Embryonic facial prominence (tissue), 1 donor: ENCODE results near the gene KCNK4.

ENCODE experiments used
- DNase-seq: peaks from one replicate; pipeline ENCODE4 v3.0.0-alpha.2; 2016; ENCODE audit errors: extremely low spot score

KCNK4 gene

DNA sequence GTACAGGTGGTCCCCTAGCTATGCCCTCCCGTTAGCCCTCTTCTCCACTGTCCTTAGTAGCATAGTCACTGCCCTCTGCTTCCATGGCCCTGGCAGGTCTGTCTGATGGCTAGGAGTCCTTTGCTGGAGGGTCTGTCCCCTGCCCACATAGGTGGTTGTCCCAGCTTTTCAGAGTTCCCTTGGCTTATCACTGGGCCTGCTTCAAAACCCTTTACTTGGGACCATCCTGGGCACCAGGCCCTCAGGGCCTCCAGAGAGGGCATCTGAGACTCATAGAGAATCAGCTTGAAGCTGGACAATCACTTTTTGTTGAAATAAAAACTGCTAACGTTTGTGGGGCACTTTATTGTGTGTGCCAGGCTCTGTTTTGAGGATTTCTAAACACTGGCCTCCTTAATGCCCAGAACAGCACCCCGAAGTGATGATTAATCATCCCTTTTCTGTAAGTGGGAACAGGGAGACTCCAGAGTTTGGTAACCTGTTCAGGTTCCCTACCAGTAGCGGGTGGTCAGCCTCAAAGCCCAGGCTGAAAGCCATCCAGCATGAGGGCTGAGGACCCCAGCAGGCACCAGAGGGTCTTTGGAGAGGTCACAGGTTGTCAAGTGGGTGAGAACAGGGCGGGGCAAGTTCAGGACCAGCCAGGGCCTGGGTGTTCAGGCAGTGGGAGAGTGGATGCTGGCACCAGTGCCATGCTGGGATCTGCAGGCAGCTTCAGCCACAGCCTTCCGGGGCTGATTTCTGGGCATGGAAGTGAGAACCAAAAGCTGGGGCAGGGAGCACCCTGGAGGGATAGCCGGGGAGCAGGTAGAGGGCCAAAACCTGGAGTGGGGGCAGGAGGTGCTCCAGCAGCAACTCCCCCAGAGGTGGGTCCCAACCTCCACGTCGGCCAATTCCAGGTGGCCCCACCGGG is 495 bp upstream of the KCNK4 start:
- no peak for DNase-seq

DNA sequence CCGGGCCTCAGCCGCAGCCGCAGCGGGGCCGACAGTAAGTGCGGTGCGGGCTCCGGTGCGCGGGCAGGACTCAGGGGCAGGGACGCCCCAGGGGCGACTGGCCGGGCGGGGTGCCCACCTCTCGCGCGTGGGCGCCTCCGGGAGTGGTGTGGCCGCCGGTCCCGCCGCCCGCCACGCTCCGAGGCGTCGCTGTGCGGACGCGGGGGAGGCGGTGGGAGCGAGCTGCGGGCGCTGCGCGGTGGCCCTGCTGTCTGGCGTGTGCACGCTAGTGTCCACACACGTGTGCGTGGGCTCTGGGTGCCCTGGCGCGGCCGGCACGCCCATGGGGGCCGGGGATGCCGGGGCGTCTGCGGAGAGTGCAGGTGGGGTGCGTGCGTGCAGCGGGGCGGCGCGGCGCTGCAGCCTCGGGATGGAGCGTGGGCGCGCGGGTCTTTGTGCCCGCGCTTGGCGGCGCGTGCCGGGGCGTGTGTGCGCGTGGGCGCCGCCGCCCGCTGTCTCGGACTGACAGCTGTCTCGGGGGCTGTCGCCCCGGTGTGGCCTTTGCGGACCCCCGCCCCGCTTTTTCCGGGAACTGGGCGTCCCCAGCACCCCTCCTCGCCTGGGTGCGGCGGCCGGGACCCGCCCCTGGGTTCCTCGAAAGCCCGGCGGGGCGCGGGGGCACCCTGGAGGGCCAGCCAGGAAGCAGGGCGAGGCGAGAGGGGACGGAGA is 804 bp downstream of the KCNK4 start:
- no peak for DNase-seq

DNA sequence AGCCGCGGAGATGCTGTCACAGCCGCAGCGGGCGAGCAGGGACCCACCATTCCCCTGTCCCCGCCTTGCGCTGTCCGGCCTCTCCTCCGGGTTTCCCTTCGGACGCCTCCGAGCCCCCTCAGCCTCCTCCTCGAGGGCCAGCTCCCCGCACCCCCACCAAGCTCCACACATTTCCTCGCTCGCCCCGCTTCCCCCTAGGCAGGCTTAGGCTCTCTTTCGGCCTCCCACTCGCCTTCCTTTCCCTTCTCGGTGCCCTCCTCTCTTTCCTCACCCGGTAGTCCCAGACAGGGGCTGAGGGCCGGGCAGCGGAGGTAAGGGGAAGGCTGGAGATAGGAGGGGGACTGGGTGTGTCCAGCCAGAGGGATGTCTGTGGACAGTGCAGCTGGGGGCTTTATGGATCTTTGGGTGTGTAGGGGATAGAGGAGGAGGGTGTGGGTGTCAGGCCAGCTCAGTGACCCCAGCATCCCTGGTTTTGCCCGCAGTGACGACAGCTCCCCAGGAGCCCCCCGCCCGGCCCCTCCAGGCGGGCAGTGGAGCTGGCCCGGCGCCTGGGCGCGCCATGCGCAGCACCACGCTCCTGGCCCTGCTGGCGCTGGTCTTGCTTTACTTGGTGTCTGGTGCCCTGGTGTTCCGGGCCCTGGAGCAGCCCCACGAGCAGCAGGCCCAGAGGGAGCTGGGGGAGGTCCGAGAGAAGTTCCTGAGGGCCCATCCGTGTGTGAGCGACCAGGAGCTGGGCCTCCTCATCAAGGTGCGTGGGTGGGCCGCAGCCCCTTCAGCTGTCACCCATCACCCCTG is 1.6 kb downstream of the KCNK4 start:
- DNase-seq: no peak

DNA sequence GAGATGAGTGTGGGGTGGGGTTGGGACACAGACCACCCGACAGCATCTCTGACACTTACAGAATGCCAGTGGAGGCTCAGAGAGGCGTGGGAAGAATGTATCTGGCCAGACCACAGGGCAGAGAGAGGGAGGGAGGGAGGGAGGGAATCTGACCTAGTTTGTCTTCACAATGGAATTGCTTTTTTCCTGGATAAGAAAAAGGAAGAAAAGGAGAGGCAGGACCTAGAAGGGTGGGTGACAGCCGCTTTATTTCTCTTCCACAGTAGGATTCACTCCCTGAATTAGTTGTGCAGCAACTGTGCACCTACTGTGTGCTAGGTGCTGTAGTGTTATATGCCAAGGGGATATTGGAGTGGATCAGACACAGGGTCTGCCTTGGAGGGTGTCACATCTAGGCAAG is 3.7 kb downstream of the KCNK4 start:
- DNase-seq: no peak

DNA sequence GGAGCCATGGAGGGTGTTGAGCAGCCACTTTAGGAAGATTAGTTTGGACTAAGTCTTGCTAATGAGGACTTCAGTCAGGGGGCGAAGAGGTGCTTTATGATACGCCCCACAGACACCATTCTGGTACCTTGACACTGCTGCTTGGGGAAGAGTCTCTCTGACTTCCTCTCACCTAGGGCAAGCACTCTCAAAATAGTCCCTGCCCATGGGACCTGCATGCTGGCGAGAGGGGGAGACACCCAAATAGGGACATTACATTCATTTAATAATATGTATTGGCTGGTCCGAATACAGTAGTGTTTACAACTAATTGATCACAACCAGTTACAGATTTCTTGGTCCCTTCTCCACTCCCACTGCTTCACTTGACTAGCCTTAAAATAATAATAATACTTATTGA is 4.7 kb downstream of the KCNK4 start:
- DNase-seq: no peak

DNA sequence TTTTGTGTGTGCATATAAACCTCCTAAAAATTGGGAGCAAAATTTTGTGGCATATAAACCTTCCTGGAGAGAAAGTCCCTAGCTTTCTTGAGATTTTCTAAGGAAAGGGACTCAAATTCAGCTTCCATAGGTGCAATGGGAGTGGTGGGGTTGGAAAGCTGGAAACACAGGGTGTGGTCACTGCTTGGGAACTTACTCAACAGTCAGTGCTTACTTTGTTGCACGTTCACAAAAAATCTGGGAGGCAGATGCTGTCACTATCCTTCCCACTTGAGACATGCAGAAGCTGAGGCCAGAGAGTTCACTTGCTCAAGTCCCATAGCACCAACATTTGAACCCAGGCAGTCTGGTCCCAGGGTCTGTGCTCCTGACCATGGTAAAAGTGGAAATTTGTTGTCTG is 5.1 kb downstream of the KCNK4 start:
- DNase-seq: no peak

DNA sequence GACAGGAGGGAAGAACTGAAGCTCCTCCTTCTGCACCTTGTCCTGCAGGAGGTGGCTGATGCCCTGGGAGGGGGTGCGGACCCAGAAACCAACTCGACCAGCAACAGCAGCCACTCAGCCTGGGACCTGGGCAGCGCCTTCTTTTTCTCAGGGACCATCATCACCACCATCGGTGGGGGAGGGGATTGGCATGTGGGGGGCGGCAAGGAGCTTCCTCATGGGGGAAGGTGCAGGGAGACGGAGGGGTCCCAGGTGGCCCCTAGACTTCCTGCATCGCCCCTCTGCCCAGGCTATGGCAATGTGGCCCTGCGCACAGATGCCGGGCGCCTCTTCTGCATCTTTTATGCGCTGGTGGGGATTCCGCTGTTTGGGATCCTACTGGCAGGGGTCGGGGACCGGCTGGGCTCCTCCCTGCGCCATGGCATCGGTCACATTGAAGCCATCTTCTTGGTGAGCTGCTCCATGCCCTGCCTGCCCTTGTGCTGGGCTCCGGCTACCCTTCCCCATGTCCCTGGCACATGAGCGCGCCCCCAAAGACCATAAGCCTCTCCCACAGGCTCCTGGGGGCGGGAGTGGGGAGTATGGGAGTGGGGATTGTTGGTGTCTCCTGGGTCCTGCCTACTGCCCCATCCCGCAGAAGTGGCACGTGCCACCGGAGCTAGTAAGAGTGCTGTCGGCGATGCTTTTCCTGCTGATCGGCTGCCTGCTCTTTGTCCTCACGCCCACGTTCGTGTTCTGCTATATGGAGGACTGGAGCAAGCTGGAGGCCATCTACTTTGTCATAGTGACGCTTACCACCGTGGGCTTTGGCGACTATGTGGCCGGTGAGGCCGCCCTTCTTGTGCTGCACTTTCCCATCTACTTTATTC is 6.0 kb downstream of the KCNK4 start:
- no peak for DNase-seq

DNA sequence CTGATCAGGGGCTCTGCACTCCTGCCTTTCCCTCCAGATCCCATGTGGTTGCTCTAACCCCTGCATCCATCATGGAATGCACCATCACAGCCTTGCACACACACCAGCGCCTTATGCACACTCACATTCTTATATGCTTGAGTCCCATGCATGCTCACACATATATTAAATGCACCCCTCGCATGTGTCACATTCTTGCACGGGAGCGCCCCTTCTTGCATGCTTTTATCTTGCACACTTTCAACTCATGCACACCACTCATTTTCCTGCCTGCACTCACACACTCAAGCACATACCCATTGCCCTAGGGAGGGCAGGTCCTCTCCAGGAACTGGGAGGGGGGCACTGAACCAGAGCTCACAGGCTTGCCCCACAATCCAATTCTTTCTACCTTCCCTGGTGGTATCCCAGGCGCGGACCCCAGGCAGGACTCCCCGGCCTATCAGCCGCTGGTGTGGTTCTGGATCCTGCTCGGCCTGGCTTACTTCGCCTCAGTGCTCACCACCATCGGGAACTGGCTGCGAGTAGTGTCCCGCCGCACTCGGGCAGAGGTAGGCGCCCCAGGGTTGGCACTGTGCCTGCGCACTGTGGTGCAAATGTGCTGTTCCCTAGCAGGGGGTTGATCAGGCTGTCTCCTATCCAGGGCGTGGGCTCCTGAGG is 6.7 kb downstream of the KCNK4 start:
- DNase-seq: no peak

DNA sequence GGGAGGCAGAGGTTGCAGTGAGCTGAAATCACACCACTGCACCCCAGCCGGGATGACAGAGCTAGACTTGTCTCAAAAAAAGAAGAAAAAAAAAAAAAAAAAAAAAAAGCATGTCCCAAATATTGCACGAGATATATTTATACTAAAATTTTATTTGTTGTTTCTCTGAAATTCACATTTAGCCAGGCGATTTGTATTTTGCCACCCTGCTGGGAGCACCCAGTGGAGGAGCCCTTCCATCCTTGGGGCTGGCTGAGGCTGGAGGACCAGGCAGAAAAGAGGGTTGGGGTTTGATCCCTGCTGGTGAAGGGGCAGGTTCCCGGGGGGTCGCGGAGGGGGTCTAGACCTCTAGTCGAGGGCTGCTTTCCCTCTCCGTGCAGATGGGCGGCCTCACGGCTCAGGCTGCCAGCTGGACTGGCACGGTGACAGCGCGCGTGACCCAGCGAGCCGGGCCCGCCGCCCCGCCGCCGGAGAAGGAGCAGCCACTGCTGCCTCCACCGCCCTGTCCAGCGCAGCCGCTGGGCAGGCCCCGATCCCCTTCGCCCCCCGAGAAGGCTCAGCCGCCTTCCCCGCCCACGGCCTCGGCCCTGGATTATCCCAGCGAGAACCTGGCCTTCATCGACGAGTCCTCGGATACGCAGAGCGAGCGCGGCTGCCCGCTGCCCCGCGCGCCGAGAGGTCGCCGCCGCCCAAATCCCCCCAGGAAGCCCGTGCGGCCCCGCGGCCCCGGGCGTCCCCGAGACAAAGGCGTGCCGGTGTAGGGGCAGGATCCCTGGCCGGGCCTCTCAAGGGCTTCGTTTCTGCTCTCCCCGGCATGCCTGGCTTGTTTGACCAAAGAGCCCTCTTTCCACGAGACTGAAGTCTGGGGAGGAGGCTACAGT is 8.1 kb downstream of the KCNK4 start:
- no peak for DNase-seq

DNA sequence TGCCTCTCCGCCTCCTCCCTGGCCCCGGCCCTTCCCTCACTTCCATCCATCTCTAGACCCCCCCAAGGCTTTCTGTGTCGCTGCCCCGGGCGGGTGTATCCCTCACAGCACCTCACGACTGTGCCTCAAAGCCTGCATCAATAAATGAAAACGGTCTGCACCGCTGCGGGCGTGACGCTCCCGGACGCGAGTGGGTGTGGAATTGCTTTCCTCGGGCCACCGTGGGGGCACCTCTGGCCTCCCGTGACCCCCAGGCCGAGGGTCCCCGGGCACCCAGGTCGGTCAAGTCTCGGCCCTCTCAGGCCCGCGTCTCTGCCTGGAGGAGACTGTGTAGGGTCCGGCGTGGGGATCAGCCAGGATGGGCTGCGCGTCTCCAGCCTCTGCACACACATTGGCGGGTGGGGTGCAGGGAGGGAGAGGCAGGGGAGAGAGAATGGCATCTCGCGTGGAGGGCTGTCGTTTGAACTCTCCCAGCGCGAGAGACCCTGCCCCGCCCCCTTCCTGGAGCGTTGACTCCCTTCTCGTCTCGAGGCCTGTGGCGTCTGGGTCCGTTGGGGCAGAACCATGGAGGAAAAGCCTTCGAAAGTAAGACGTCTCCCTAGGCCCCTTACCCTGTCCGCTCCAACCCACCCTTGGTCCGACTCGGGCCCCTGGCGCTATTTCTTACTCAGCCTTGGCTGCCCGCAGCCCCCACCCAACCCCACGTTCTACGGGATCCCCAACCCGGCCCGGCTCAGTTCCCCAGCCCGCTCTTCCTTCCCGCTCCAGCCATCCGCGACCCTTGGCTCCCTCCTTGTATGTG is 8.9 kb downstream of the KCNK4 start, which contains the start of gene CATSPERZ:
Gene CATSPERZ (plus strand): TSS at position 512 of the 802 bp plus-strand sequence. CDS start 53 bp downstream, at position 565.
- DNase-seq: no peak

DNA sequence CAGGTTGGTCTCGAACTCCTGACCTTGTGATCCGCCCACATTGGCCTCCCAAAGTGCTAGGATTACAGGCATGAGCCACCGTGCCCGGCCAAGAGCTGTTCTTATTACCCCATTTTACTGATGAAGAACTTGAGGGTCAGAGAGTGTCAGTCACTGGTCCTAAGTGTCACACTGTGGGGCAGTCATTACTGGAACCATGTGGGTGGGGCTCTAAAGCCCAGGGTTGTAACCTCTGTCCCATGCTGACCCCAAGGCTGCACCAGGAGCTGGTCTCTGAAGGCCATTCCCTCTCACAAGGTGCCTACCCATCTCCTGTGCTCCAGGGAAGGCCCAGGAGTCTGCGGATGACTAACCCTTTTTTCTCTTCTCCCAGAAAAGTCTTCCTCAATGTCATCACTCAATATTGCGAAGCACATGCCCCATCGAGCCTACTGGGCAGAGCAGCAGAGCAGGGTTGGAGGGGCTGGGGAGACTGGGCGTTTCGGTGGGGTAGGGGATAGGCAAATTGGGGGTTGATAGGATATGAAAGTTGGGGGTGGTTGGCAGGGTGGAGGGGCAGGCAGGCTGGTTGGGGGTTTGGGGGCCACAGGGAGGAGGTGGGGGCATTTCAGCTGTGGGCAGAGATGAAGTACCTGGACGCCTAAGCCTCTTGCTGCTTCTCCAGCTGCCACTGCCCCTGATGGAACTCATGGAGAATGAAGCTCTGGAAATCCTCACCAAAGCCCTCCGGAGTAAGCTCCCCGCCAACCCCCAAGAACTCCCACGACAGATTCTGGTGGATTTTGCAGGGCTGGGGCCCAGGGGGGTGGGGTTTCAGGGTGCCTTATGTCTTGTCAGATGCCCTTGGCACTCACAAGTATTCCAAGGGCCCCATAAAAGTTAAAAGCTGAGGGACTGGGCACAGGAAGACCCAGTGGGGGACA is 12.3 kb downstream of the KCNK4 start:
- no peak for DNase-seq

DNA sequence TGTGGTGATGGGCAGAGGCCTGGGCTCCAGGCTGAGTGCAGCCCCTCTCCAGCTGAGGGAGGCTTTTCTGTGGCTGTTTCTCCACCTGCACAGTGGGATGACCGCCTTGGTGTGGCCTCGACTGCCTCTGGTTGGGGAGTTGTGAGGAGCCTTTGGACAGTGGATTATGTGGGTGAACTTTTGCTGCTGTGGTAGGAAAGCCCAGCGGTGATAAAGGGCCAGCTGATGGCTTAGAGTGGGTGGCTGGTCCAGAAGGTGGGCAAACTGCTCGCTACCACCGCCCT is 12.9 kb downstream of the KCNK4 start:
- no peak for DNase-seq

DNA sequence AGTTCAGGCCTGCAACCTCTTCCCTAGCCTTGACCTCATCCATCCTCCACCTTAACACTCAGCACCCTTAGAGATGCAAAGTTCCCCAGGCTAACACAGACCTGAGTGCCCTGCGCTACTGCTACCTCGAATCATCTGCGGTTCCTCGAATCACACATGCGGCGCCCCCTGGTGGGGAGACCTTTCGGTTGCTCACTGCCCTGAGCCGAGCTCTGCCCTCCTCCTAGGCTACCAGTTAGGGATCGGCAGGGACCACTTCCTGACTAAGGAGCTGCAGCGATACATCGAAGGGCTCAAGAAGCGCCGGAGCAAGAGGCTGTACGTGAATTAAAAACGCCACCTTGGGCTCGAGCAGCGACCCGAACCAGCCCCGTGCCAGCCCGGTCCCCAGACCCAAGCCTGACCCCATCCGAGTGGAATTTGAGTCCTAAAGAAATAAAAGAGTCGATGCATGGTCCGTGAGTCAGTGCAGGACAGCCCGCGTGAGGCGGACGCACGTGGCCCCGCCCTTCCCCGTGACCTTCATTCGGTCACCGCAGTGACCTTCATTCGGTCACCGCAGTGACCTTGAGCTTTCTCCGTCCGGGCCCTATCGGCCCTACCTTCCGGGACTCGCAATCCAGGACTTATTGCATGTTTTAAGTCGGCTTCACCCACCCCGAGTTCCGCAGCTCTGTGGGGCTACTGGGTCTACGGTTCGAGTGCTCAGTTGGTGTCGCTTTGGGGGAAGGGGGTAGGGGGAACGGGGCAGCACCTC is 13.4 kb downstream of the KCNK4 start:
- DNase-seq: no peak

DNA sequence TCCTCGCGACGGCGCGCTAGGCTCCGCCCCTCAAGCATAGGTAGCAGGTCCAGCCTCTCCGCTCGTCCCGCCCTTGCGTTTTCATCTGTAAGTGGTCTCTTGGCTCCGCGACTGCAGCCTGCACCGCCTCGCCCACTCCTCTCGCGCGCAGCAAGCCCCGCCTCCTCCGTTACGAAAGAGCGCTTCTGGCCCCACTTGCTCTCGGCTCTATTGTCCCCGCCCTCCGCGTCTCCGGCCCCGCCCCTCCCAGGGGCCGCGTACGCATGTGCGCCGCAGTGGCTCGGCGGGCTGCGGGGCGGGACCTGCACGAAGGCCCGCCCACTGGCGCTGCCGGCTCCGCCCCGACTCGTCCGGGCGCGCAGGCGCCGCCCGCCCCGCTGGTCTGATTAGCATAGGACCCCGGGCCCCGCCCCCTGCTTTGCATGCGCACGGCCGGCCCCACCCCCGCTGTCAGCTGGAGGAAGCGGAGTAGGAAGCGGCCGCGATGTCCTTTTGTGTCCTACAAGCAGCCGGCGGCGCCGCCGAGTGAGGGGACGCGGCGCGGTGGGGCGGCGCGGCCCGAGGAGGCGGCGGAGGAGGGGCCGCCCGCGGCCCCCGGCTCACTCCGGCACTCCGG is 14.1 kb downstream of the KCNK4 start, which contains the start of gene ESRRA:
Gene ESRRA (plus strand): TSS at position 450 of the 616 bp plus-strand sequence. CDS start 1,656 bp downstream, outside the sequence.
- peak; percentile 97 for DNase-seq

DNA sequence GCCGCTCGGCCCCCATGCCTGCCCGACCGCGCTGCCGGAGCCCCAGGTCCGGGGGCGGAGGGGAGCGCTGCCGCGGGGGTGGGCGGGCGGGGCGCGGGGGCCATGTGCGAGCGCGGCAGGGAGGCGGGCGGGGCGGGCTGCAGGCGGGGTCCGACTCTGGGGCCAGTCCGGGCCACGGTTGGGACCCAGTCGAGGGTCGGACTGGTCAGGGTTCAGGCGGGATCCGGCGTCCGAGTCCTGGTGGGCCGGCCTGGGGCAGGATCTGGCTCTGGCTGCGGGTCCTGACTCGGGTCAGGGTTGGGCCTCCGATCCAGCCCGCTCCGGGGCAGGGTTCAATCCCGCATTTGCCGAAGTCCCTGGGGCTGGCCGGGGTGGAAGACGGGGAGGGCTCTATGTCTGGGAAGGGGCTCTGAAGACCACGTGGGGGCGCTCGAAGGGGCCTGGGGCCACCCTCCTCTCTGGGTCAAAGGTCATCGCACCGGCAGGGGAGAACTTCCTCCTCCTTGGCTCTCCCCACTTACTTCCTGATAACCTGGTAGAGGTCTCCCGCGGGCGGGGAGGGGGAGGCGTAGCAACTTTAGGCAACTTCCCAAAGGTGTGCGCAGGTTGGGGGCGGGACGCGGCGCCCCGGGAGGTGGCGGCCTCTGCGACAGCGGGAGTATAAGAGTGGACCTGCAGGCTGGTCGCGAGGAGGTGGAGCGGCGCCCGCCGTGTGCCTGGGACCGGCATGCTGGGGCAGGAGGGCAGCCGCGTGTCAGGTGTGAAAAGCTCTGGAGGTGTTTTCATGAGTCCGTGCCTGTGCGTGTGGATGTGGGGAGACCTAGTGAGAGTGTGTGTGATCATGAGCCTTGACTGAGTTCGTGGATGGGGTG is 14.8 kb downstream of the KCNK4 start:
- DNase-seq: no peak

DNA sequence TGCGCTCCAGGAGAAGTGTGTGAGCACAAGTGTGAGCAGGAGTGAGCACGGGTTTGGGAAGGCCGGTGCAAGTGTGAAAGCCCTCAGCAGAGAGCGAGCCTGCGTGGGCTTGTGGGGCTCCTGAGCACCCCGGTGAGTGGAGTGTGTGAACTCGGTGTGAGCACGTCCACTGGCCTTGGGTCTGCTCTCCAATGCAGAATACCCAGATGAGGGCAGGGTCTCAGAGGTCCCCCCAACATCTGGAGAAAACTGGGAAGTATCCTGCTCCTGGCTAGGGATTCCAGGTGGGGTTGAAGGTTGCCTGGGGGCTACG is 15.4 kb downstream of the KCNK4 start:
- DNase-seq: no peak
